Activated naive CD4-positive, alpha-beta T cell treated with anti-CD3 and anti-CD28 coated beads for 36 hours (primary cell): ENCODE data around the gene PPP1R3D. TPM values are rescaled to one million over a fixed set of nuclear protein-coding genes. Genes with fewer than 3 reads are reported as not detected.
"Not testable (repeated sequence)": the region's sequence is repeated elsewhere in the genome, so short reads cannot be mapped to it uniquely, and the experiment has no call there.

Experiments used
- CTCF ChIA-PET: fragments of 350-600 bp; sonication (Branson Sonifier 250); formaldehyde crosslinking; loops from one replicate; lab custom pipeline; 2021; ENCODE audit warnings: antibody characterized with exemption; lab: Charles Lee
- DNase-seq: peaks from one replicate; pipeline ENCODE4 v3.0.0-alpha.2; 2020
- H3K27ac Mint-ChIP-seq: one replicate; pipeline ENCODE4 v1.8.0; 2021; ENCODE audit warnings: mild to moderate bottlenecking, mixed read lengths
- H3K27me3 Mint-ChIP-seq: one replicate; pipeline ENCODE4 v1.8.0; 2021; ENCODE audit warnings: low read depth, mixed read lengths
- H3K36me3 Mint-ChIP-seq: one replicate; pipeline ENCODE4 v1.8.0; 2021; ENCODE audit warnings: low read depth, mixed read lengths
- H3K4me1 Mint-ChIP-seq: one replicate; pipeline ENCODE4 v1.8.0; 2021; ENCODE audit warnings: low read depth, mixed read lengths
- H3K4me3 Mint-ChIP-seq: one replicate; pipeline ENCODE4 v1.8.0; 2021; ENCODE audit warnings: mild to moderate bottlenecking, moderate library complexity, mixed read lengths
- H3K9me3 Mint-ChIP-seq: one replicate; pipeline ENCODE4 v1.8.0; 2021; ENCODE audit warnings: mixed read lengths
- intact Hi-C: fragments of 100-400 bp; cut with micrococcal nuclease; formaldehyde crosslinking; loops from one replicate; pipeline ENCODE4 v1.15.1; 2023
- total RNA-seq, 2 experiments: library from RNA; stranded (reverse); gene quantifications; one replicate each; pipeline ENCODE4 v1.2.3, GENCODE V29; 2021

PPP1R3D gene
- total RNA-seq, 2 experiments from 2014 or later: 3.9 to 4.1 TPM

DNA sequence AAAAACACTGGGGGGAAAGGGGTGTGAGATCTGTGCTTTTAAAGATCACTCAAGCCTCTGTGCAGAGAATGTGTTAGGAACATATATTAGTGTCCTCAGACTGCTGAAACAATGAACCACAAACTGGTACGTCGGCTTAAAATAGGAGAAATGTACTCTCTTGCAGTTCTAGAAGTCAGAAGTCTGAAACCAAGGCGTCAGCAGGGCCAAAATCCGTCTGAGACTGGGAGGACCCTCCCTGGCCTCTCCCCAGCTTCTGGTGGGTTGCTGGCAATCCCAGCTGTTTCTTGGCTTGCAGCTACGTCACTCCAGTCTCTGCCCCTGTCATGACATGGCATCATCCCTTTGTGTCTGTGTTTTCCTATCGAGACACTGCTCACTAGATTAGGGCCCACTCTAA is 22.1 kb upstream of the PPP1R3D start:
- H3K9me3 Mint-ChIP-seq: no peaks in the 10 kb centered on the region
- H3K27ac Mint-ChIP-seq: no peak overlapping the region
- no peak overlapping the region for H3K4me3 Mint-ChIP-seq
- H3K36me3 Mint-ChIP-seq: peaks cover 5% of the 10 kb centered on the region
- no peaks in the 10 kb centered on the region for H3K27me3 Mint-ChIP-seq
- intact Hi-C loops: no loop called here
- DNase-seq: no peak
- H3K4me1 Mint-ChIP-seq: no peaks in the 10 kb centered on the region
- CTCF ChIA-PET: no interaction called here

DNA sequence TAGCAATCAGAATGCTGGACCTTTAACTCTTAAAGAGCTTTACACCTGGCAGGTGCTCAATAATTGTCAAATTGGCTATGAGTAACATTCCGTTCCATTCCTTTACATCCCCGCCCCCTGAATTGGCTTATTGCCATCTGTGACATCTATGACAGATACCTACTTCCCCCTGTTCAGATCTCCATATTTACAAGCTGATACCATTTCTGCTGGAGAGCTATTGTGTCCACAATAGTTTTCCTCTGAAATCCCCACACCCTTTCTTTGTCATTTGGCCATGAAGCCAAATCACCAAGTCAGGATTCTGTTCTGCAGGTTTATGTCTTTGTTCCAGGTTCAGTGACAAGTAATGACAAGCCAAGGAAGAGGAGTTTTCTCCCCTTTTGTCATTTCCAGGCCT is 21.3 kb upstream of the PPP1R3D start:
- Mint-ChIP-seq H3K36me3 (peaks cover 5% of the 10 kb centered on the region), H3K4me1 (no peaks in the 10 kb centered on the region), H3K4me3 (no peak overlapping the region), H3K27ac (no peak overlapping the region), H3K27me3 (no peaks in the 10 kb centered on the region), H3K9me3 (no peaks in the 10 kb centered on the region)
- intact Hi-C loops: no loop called here
- DNase-seq: no peak
- CTCF ChIA-PET: no interaction called here

DNA sequence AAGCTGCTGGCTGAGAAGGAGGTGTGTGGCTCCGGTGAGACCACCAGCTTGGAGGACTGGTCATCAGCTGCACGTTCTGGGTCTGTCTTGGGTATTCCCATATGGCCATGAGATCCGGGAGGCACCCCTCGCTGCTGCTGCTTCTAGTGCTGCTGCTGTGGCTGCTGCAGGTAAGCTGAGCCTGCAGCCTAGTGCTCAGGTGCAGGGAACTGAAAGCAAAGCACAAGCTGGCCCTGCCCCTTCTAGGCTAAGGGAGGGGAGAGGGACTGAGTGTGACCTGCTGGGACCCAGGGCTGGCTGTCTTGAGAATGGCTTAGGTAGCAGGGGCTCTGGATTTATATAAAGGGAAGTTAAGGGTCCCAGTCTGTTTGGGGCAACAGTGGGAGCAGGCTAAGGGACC is 18.5 kb upstream of the PPP1R3D start:
- H3K4me3 Mint-ChIP-seq: no peak overlapping the region
- H3K27me3 Mint-ChIP-seq: no peaks in the 10 kb centered on the region
- DNase-seq: no peak
- CTCF ChIA-PET: interaction anchor here (0.6 to 1.5 kb wide), 3 partner anchors 9 to 24 kb away, joined by 3 to 7 read pairs (median 4); no protein-coding TSS in a partner anchor
- intact Hi-C loops: no loop called here
- H3K4me1 Mint-ChIP-seq: no peaks in the 10 kb centered on the region
- no peaks in the 10 kb centered on the region for H3K9me3 Mint-ChIP-seq
- H3K27ac Mint-ChIP-seq: no peak overlapping the region
- peaks cover 5% of the 10 kb centered on the region for H3K36me3 Mint-ChIP-seq

DNA sequence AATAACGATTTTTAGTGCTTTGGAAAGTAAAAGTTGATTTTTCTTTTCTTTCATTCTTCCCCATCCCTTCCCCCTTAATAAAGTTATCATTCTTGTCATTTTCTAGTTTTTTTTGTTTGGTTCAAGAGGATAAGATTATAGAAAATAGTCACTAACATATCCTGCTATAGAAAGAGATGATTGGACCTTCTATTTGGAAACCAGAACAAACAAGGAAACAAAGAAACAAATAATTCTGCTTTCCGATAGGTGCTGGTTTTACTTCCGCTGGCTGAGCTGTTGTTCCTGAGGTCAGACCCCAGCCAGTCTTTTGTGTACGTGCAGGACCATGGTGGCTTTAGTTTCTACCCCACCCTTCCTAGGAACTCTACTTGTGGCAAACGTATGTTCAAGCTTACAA is 18.0 kb upstream of the PPP1R3D start, which contains the start of gene CDH26:
Gene CDH26 (plus strand): TSS at position 301 of the 400 bp plus-strand sequence. CDS start 304 bp downstream, outside the sequence.
- intact Hi-C loops: no loop called here
- Mint-ChIP-seq H3K4me1 (no peaks in the 10 kb centered on the region), H3K27me3 (no peaks in the 10 kb centered on the region), H3K36me3 (peaks cover 5% of the 10 kb centered on the region), H3K4me3 (no peak within 1 kb of the TSS), H3K9me3 (no peaks in the 10 kb centered on the region), H3K27ac (no peak within 1 kb of the TSS)
- CTCF ChIA-PET: interaction anchor here (0.6 to 0.9 kb wide), 2 partner anchors 9 to 24 kb away, joined by 3 to 7 read pairs; no protein-coding TSS in a partner anchor
- no peak for DNase-seq

GRCh38 chr20:59957568-59957967 is 17.5 kb upstream of the PPP1R3D start:
- intact Hi-C loops, H3K4me3 Mint-ChIP-seq, H3K9me3 Mint-ChIP-seq, H3K36me3 Mint-ChIP-seq, H3K27me3 Mint-ChIP-seq, DNase-seq, H3K27ac Mint-ChIP-seq, H3K4me1 Mint-ChIP-seq: not testable (repeated sequence)
- CTCF ChIA-PET: interaction anchor here (0.9 kb wide), 1 partner anchor 23 kb away, joined by 3 read pairs; no protein-coding TSS in a partner anchor

DNA sequence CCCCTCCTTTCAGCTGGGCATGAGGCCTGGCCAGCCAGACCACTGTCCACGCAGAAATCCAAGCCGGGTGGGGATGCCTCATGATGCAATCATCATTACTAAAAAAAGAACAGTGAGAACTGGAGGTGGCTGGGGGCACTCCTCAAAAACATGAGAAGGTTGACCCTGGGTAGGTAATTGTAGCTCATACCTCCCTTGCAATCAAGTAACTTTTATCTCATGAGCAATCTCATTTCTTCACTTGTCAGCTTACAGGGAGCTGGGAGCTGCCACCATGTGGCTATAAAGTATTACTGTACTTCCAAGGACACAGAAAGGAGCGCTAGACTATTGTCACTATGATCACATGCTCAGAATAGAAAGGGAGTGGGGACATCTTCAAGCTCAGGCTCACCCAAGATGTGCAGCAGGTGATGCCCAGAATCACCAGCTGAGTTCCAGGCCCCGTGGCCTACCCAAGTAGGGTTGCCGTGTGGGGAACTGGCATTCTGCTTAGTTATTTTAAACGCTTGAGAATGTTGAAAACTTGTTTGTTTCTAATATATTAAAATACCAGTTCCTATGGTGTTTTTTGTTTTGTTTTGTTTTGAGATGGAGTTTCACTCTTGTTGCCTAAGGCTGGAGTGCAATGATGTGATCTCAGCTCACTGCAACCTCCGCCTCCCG is 15.2 kb upstream of the PPP1R3D start:
- intact Hi-C loops: loop anchor here (1.0 kb wide), 2 partner anchors 21 to 172 kb away; no protein-coding TSS in a partner anchor
- H3K27me3 Mint-ChIP-seq: no peaks in the 10 kb centered on the region
- no peak overlapping the region for H3K27ac Mint-ChIP-seq
- no peaks in the 10 kb centered on the region for H3K9me3 Mint-ChIP-seq
- no peaks in the 10 kb centered on the region for H3K4me1 Mint-ChIP-seq
- CTCF ChIA-PET: interaction anchor here (0.8 to 1.6 kb wide), 2 partner anchors 11 to 14 kb away, joined by 4 to 6 read pairs; no protein-coding TSS in a partner anchor
- H3K4me3 Mint-ChIP-seq: no peak overlapping the region
- no peak for DNase-seq
- peaks cover 5% of the 10 kb centered on the region for H3K36me3 Mint-ChIP-seq

DNA sequence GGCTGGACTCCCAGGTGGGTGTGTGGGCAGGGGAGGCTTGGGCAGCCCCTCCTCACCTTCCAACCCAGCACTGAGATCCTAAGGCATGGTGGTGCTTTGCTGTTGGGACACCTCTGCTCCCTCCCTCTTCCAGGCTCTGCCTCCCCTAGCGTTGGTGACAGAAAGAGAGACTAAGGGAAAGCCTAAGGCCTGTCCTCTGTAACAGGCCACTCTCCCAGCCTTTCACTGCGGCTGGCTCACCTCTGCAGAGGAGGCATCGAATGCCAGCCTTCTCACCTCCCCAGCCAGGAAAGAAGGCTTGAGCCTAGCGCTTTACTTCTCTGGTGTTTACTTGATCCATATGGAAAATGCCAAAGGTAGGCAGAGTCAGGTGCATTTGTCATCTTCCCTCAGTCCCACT is 14.6 kb upstream of the PPP1R3D start:
- CTCF ChIA-PET: interaction anchor here (0.8 to 1.6 kb wide), 2 partner anchors 10 to 14 kb away, joined by 4 to 6 read pairs; no protein-coding TSS in a partner anchor
- H3K27me3 Mint-ChIP-seq: no peaks in the 10 kb centered on the region
- H3K4me1 Mint-ChIP-seq: no peaks in the 10 kb centered on the region
- intact Hi-C loops: loop anchor here (1.0 kb wide), 2 partner anchors 20 to 171 kb away; no protein-coding TSS in a partner anchor
- no peak for DNase-seq
- peaks cover 2% of the 10 kb centered on the region for H3K36me3 Mint-ChIP-seq
- no peaks in the 10 kb centered on the region for H3K9me3 Mint-ChIP-seq
- no peak overlapping the region for H3K27ac Mint-ChIP-seq
- H3K4me3 Mint-ChIP-seq: no peak overlapping the region

DNA sequence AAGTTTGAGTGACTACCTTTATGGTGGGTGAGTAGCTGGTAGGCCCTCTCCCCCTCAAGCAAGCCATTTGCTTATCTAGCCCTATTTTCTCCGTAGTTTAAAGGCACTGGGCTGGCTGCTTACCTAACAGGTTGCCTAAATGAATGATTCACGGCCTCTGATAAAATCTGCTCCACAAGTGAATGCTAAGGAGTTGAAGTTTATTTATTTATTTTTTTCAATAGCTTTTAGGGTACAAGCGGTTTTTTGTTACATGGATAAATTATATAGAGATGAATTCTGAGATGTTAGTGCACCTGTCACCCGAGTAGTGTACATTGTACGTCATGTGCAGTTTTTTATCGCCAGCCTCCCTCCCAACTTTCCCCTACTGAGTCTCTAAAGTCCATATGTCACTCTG is 9.8 kb upstream of the PPP1R3D start:
- H3K4me3 Mint-ChIP-seq: no peak overlapping the region
- peaks cover 7% of the 10 kb centered on the region for H3K36me3 Mint-ChIP-seq
- H3K4me1 Mint-ChIP-seq: peaks cover 19% of the 10 kb centered on the region
- no peaks in the 10 kb centered on the region for H3K9me3 Mint-ChIP-seq
- DNase-seq: no peak
- CTCF ChIA-PET: interaction anchor here (0.9 to 3.7 kb wide), 9 partner anchors 8 to 315 kb away, joined by 3 to 21 read pairs (median 4); partner anchors contain the start of genes FAM217B and PPP1R3D
- intact Hi-C loops: loop anchor here (1.0 to 2.0 kb wide), 4 partner anchors 100 to 1171 kb away; no protein-coding TSS in a partner anchor
- H3K27me3 Mint-ChIP-seq: no peaks in the 10 kb centered on the region
- no peak overlapping the region for H3K27ac Mint-ChIP-seq

DNA sequence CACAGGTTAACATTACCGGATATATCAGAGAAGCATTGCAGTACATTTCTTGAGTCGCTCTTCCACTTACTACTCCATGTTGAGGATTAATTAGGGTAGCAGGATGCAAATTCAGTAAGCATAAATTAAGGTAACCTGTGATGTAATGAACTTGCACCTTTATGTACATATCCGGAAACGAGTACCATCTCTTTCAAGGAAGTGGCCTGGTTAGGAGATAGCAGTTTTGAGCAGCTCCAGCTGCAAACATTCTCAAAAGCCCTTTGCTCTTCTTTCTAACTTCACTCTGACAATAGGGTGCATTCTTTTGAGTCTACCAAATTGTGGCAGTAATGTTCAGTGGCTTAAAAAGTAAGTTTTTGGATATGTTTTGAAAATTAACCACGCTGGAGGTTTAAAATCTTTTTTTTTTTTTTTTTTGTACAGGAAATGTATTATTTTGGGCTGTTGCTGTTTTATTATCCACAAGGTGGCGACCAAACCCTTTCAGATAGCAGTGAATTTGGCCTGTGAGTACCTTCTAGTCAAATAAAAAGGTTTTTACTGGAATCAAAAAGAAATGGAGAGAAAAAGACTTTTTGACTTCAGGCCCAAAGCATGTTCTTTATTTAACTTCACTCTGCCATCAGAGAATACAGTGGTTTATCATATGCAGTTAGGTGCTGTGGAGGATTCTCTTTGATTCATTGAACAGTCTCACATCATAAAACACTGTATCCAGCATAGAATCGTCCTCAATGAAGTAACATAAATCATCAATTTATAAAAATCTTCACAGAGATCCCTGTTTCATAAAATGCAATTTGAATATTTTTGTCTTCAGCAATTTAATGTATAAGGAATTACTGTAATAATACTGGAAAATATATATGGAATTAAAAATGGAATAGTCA is 9.0 kb upstream of the PPP1R3D start:
- Mint-ChIP-seq H3K36me3 (peaks cover 15% of the 10 kb centered on the region), H3K9me3 (no peaks in the 10 kb centered on the region), H3K4me1 (peaks cover 23% of the 10 kb centered on the region), H3K27ac (peak overlapping the region; percentile 93), H3K27me3 (no peaks in the 10 kb centered on the region), H3K4me3 (no peak overlapping the region)
- CTCF ChIA-PET: interaction anchor here (0.6 to 3.7 kb wide), 13 partner anchors 8 to 508 kb away, joined by 3 to 21 read pairs (median 4); partner anchors contain the start of genes CDH26, FAM217B and PPP1R3D
- peak; percentile 56 for DNase-seq
- intact Hi-C loops: loop anchor here (1.0 to 2.0 kb wide), 4 partner anchors 101 to 1172 kb away; no protein-coding TSS in a partner anchor

DNA sequence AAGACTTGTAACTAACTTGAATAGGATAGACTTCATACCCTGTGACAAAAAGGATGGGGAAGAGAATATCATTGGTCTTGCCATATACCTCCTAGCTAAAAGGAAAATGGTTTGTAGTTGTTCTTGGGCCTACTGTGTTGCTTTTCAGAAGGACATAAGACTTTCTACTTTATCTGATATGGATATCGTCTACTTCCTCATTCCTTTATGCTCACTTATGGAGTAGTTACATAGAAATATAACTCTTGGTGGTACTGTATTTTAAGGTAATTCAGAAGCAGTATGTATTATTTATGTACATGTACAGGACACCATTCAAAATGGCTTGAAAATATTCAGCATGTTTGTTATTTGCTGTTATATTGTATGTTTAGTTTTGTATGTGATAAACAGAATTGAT is 8.1 kb upstream of the PPP1R3D start:
- Mint-ChIP-seq H3K27me3 (no peaks in the 10 kb centered on the region), H3K36me3 (peaks cover 16% of the 10 kb centered on the region), H3K9me3 (no peaks in the 10 kb centered on the region), H3K4me1 (peaks cover 23% of the 10 kb centered on the region), H3K27ac (peak overlapping the region; percentile 93), H3K4me3 (no peak overlapping the region)
- intact Hi-C loops: loop anchor here (2.0 kb wide), 2 partner anchors 109 to 1173 kb away; no protein-coding TSS in a partner anchor
- no peak for DNase-seq
- CTCF ChIA-PET: interaction anchor here (0.6 to 3.7 kb wide), 5 partner anchors 8 to 258 kb away, joined by 3 to 21 read pairs (median 4); partner anchors contain the start of genes FAM217B and PPP1R3D

DNA sequence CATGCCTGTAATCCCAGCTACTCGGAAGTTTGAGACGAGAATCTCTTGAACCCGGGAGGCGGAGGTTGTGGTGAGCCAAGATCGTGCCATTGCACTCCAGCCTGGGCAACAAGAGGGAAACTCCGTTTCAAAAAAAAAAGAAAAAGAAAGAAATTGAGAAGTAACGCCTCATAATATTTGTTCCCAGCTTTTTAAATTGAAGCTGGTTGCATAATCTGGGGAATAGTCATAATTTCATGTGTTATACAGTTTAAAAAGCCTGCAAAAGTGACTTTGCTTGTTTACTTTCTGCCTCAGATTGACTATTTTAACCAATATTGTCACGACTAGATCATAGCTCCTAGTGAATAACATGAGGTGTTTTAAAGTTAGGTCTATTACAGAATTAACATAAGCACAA is 7.3 kb upstream of the PPP1R3D start:
- H3K27me3 Mint-ChIP-seq: no peaks in the 10 kb centered on the region
- H3K4me3 Mint-ChIP-seq: no peak overlapping the region
- H3K36me3 Mint-ChIP-seq: peaks cover 16% of the 10 kb centered on the region
- H3K4me1 Mint-ChIP-seq: peaks cover 23% of the 10 kb centered on the region
- no peak overlapping the region for H3K27ac Mint-ChIP-seq
- DNase-seq: no peak
- H3K9me3 Mint-ChIP-seq: no peaks in the 10 kb centered on the region
- intact Hi-C loops: no loop called here
- CTCF ChIA-PET: interaction anchor here (0.9 to 3.7 kb wide), 2 partner anchors 110 to 259 kb away, joined by 3 to 21 read pairs; no protein-coding TSS in a partner anchor
